Glutamatergic neuron (in vitro differentiated cells): Measurements from ENCODE around the gene CD207. TPM values are rescaled to one million over a fixed set of nuclear protein-coding genes. Genes with fewer than 3 reads are reported as not detected.

Experiments used
- DNase-seq: peaks from one replicate; pipeline ENCODE4 v3.0.0; 2022
- H3K27ac Mint-ChIP-seq: one replicate; pipeline ENCODE4 v1.8.0; 2020; ENCODE audit warnings: mild to moderate bottlenecking, mixed read lengths, inconsistent platforms; ENCODE audit not compliant: unreplicated experiment
- H3K27me3 Mint-ChIP-seq: one replicate; pipeline ENCODE4 v1.8.0; 2020; ENCODE audit warnings: mild to moderate bottlenecking, moderate library complexity, mixed read lengths, inconsistent platforms; ENCODE audit not compliant: unreplicated experiment
- H3K36me3 Mint-ChIP-seq: one replicate; pipeline ENCODE4 v1.8.0; 2020; ENCODE audit warnings: mild to moderate bottlenecking, mixed read lengths, inconsistent platforms; ENCODE audit not compliant: unreplicated experiment
- H3K4me1 Mint-ChIP-seq: one replicate; pipeline ENCODE4 v1.8.0; 2020; ENCODE audit warnings: mild to moderate bottlenecking, low read depth, mixed read lengths, inconsistent platforms; ENCODE audit not compliant: unreplicated experiment
- H3K4me3 Mint-ChIP-seq: one replicate; pipeline ENCODE4 v1.8.0; 2020; ENCODE audit warnings: mild to moderate bottlenecking, mixed read lengths, inconsistent platforms; ENCODE audit not compliant: unreplicated experiment
- H3K9me3 Mint-ChIP-seq: one replicate; pipeline ENCODE4 v1.8.0; 2020; ENCODE audit warnings: mild to moderate bottlenecking, moderate library complexity, mixed read lengths, inconsistent platforms; ENCODE audit not compliant: unreplicated experiment
- total RNA-seq: library from RNA; stranded (reverse); fragmentation: NEBNext Ultra II Directional; extraction: Animal tissue kit (Norgen Biotek cat#: 25700); gene quantifications from one replicate; pipeline ENCODE4 v1.2.1, GENCODE V29; 2021; ENCODE audit not compliant: unreplicated experiment
- TF ChIP-seq, protein P1 (sequence below): fragments of 200-600 bp; sonication (generic); IDR thresholded peaks from one replicate; pipeline ENCODE4 v1.5.0; 2021; ENCODE audit not compliant: partially characterized antibody, unreplicated experiment

Gene CD207
- total RNA-seq, 1 donor from 2014 or later = 0.51 TPM

GRCh38 chr2:70797506-70797905, 38.1 kb downstream of the CD207 start:
- peaks cover 5% of the 10 kb centered on the region for H3K9me3 Mint-ChIP-seq
- H3K36me3 Mint-ChIP-seq = peaks cover 16% of the 10 kb centered on the region
- no peak overlapping the region for H3K4me3 Mint-ChIP-seq
- no peaks in the 10 kb centered on the region for H3K4me1 Mint-ChIP-seq
- H3K27ac Mint-ChIP-seq = no peak overlapping the region
- TF ChIP-seq, protein P1, sequence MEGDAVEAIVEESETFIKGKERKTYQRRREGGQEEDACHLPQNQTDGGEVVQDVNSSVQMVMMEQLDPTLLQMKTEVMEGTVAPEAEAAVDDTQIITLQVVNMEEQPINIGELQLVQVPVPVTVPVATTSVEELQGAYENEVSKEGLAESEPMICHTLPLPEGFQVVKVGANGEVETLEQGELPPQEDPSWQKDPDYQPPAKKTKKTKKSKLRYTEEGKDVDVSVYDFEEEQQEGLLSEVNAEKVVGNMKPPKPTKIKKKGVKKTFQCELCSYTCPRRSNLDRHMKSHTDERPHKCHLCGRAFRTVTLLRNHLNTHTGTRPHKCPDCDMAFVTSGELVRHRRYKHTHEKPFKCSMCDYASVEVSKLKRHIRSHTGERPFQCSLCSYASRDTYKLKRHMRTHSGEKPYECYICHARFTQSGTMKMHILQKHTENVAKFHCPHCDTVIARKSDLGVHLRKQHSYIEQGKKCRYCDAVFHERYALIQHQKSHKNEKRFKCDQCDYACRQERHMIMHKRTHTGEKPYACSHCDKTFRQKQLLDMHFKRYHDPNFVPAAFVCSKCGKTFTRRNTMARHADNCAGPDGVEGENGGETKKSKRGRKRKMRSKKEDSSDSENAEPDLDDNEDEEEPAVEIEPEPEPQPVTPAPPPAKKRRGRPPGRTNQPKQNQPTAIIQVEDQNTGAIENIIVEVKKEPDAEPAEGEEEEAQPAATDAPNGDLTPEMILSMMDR = no peak
- DNase-seq = no peak
- H3K27me3 Mint-ChIP-seq = peaks cover 6% of the 10 kb centered on the region

DNA sequence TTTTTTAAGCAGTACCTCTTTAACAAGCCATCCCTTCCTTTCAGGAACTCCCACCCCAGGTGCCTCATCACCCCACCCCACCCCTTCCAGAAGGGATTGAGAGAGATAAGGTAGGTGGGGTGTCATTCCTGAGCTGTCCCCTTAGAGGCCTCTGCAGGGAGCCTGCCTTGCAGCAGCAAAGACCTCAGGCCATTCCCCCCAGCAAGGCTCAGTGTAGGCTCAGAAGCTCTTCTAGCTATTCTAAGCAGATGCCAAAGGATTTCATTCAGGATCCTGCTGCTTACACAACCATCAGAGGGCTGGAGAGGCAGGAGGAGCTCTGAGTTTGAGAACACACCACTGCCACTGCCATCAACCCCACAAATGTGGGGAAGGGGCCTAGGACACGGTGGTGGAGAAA, 39.4 kb downstream of the CD207 start:
- Mint-ChIP-seq H3K27ac (no peak overlapping the region), H3K4me1 (no peaks in the 10 kb centered on the region), H3K9me3 (peaks cover 5% of the 10 kb centered on the region), H3K4me3 (no peak overlapping the region), H3K36me3 (peaks cover 16% of the 10 kb centered on the region), H3K27me3 (peaks cover 14% of the 10 kb centered on the region)
- TF ChIP-seq, protein P1 = no peak
- no peak for DNase-seq

DNA sequence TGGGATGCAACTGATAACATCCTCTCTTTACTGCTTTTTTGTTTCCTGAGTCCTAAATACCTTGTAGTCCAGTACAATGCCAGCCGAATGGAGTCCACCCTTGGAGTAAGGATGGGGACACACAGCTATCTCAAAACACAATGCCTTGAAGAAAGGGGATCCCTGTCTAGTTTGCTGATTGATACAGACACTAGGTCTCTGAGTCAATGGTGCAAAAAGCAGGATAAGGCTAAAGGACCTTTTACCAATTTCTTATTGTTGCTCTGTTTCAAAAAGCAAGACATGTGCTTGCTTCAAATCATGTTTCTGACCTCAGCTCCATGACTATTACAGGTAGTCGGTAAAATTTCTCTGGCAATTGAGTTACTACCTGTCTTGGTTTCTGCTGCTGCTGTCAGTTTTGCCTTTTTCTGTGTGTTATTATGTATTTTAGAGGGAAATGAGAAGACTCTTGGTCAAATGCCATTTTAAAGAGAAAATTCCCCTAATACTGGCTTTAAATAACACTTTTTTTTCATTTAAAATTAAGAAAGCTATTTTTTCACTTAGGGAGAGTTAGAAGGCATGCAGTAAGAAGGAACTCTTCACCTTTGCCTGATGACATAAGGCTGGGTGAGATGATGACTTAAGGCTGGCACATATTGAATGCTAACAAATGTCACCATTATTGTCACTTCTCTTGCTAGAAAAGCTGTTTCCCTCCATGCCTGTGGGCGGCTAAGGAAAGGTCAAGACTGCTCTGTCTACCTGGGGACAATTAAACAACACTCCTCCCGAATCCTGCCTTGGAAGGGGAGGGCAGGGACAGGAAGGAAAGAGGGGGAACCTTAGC, 40.2 kb downstream of the CD207 start:
- peaks cover 17% of the 10 kb centered on the region for H3K27me3 Mint-ChIP-seq
- H3K4me3 Mint-ChIP-seq = no peak overlapping the region
- H3K27ac Mint-ChIP-seq = no peak overlapping the region
- H3K4me1 Mint-ChIP-seq = no peaks in the 10 kb centered on the region
- peaks cover 16% of the 10 kb centered on the region for H3K36me3 Mint-ChIP-seq
- peaks cover 4% of the 10 kb centered on the region for H3K9me3 Mint-ChIP-seq
- DNase-seq = no peak
- TF ChIP-seq, protein P1 = no peak

DNA sequence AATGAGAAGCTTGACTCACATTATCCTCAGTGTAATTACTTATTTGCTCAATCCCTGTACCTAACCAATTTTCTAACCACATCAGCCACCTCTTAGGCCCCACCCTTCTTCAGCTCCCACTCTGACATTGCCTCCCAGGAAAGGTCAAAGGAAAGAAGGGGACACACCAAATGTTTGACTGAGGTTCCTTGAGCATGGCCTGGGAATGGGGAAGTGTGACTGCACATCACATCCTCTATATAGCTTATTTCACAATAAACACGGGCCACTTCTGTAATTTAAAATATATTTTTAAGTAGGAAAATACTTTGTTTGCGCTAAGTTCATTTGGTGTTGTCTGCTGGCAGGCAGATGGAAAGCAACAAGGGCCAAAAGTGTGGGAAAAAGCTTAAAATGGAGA, 42.2 kb downstream of the CD207 start:
- Mint-ChIP-seq H3K27me3 (peaks cover 18% of the 10 kb centered on the region), H3K27ac (no peak overlapping the region), H3K9me3 (peaks cover 2% of the 10 kb centered on the region), H3K4me1 (no peaks in the 10 kb centered on the region), H3K36me3 (peaks cover 7% of the 10 kb centered on the region), H3K4me3 (no peak overlapping the region)
- TF ChIP-seq, protein P1 = no peak
- no peak for DNase-seq

DNA sequence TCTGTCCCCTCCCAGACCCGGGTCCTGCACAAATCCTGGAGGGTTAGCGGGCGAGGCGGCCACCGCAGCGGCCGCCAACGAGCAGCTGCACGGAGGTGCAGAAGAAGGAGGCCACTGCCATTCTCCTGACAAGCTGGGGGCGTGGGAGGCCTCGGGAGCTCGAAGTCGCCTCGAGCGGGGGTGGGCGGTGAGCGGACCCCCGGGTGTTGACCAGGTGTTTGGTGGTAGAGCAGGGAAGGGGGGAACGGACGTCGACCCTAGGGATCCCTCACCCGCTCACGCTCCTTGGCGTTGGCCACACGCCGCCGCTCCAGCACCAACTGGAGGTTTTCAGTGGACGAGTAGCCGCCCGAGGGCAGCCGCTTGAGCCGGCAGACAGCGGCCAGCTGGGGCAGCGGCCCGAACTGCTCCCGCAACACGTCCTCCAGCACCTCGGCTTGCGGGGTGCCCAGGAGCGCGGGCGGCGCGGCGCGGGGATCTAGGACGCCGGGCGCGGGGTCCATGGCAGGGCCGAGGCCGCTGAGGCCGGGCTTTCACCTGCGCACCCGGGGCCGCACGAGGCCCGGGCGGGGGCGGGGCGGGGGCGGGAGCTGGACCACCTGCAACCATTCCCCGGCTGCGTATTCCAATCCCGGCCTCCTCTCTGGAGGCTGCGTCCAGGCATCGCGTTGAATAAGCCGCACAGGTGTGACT, 45.3 kb downstream of the CD207 start, which contains the start of gene FIGLA:
Gene FIGLA (minus strand): TSS at position 508 of the 693 bp plus-strand sequence. CDS start 5 bp downstream, at position 503.
- H3K27me3 Mint-ChIP-seq = peaks cover 20% of the 10 kb centered on the region
- TF ChIP-seq, protein P1 = no peak
- H3K36me3 Mint-ChIP-seq = no peaks in the 10 kb centered on the region
- DNase-seq = peak; percentile 57
- H3K9me3 Mint-ChIP-seq = peaks cover 8% of the 10 kb centered on the region
- H3K4me3 Mint-ChIP-seq = peak within 1 kb of the TSS; percentile 87
- peak within 1 kb of the TSS; percentile 62 for H3K27ac Mint-ChIP-seq
- H3K4me1 Mint-ChIP-seq = peaks cover 10% of the 10 kb centered on the region
